ENCODE results near the gene TCF12. TPM values are rescaled to one million over a fixed set of nuclear protein-coding genes. Genes with fewer than 3 reads are reported as not detected.

TCF12 gene
- polyA plus RNA-seq, 2 donors, result 6.8 to 9.5 TPM

- Histone ChIP-seq H3K4me3 (ENCODE audit: low read depth in 1 of 2, low read length in 2 of 2) (no peak overlapping the region), H3K27me3 (ENCODE audit: control insufficient read depth in 1 of 2, insufficient read depth in 2 of 2, low read length in 2 of 2) (no peaks in the 10 kb centered on the region), H3K4me1 (ENCODE audit: control insufficient read depth in 2 of 2, insufficient read depth in 2 of 2, low read length in 1 of 2) (peaks cover 5% of the 10 kb centered on the region in 2 donors), H3K9me3 (ENCODE audit: control insufficient read depth in 2 of 2, insufficient read depth in 1 of 2, low read depth in 1 of 2, low read length in 1 of 2) (no peaks in the 10 kb centered on the region), H3K36me3 (ENCODE audit: control insufficient read depth in 2 of 2, insufficient read depth in 2 of 2, low read length in 1 of 2) (no peaks in the 10 kb centered on the region), H3K27ac (ENCODE audit: low read depth in 2 of 2, low read length in 1 of 2) (no peak overlapping the region)
- 66 to 75% methylated on average over 21 of the region's 21 CpGs for WGBS, 2 donors
These were observed 391.7 kb downstream of the TCF12 start for GRCh38 chr15:57309856-57310760.

GRCh38 chr15:57310876-57311275 lies 392.4 kb downstream of the TCF12 start:
- 89 to 91% methylated on average over 9 of the region's 9 CpGs for WGBS, 2 donors
- peaks cover 5% of the 10 kb centered on the region in 2 donors for H3K4me1 ChIP-seq (ENCODE audit: control insufficient read depth in 2 of 2, insufficient read depth in 2 of 2, low read length in 1 of 2)

GRCh38 chr15:57312006-57312317 lies 393.5 kb downstream of the TCF12 start:
- 78 to 89% methylated on average over 6 of the region's 6 CpGs for WGBS, 2 donors
- no peak overlapping the region for H3K4me3 ChIP-seq (ENCODE audit: low read depth in 1 of 2, low read length in 2 of 2)
- H3K27ac ChIP-seq (ENCODE audit: low read depth in 2 of 2, low read length in 1 of 2), result no peak overlapping the region
- no peaks in the 10 kb centered on the region for H3K9me3 ChIP-seq (ENCODE audit: control insufficient read depth in 2 of 2, insufficient read depth in 1 of 2, low read depth in 1 of 2, low read length in 1 of 2)
- no peaks in the 10 kb centered on the region for H3K36me3 ChIP-seq (ENCODE audit: control insufficient read depth in 2 of 2, insufficient read depth in 2 of 2, low read length in 1 of 2)
- no peaks in the 10 kb centered on the region for H3K27me3 ChIP-seq (ENCODE audit: control insufficient read depth in 1 of 2, insufficient read depth in 2 of 2, low read length in 2 of 2)
- H3K4me1 ChIP-seq (ENCODE audit: control insufficient read depth in 2 of 2, insufficient read depth in 2 of 2, low read length in 1 of 2), result peaks cover 2 to 3% of the 10 kb centered on the region in 2 donors

More at GRCh38 chr15:57310876-57311275, 392.4 kb downstream of the TCF12 start:
- H3K36me3 ChIP-seq (ENCODE audit: control insufficient read depth in 2 of 2, insufficient read depth in 2 of 2, low read length in 1 of 2), result no peaks in the 10 kb centered on the region
- H3K27ac ChIP-seq (ENCODE audit: low read depth in 2 of 2, low read length in 1 of 2), result no peak overlapping the region
- H3K27me3 ChIP-seq (ENCODE audit: control insufficient read depth in 1 of 2, insufficient read depth in 2 of 2, low read length in 2 of 2), result no peaks in the 10 kb centered on the region
- H3K4me3 ChIP-seq (ENCODE audit: low read depth in 1 of 2, low read length in 2 of 2), result no peak overlapping the region
- H3K9me3 ChIP-seq (ENCODE audit: control insufficient read depth in 2 of 2, insufficient read depth in 1 of 2, low read depth in 1 of 2, low read length in 1 of 2), result no peaks in the 10 kb centered on the region

GRCh38 chr15:57312318-57313133 lies 394.1 kb downstream of the TCF12 start:
- Histone ChIP-seq H3K27me3 (ENCODE audit: control insufficient read depth in 1 of 2, insufficient read depth in 2 of 2, low read length in 2 of 2) (no peaks in the 10 kb centered on the region), H3K27ac (ENCODE audit: low read depth in 2 of 2, low read length in 1 of 2) (no peak overlapping the region), H3K4me3 (ENCODE audit: low read depth in 1 of 2, low read length in 2 of 2) (no peak overlapping the region), H3K36me3 (ENCODE audit: control insufficient read depth in 2 of 2, insufficient read depth in 2 of 2, low read length in 1 of 2) (no peaks in the 10 kb centered on the region), H3K4me1 (ENCODE audit: control insufficient read depth in 2 of 2, insufficient read depth in 2 of 2, low read length in 1 of 2) (no peaks in the 10 kb centered on the region), H3K9me3 (ENCODE audit: control insufficient read depth in 2 of 2, insufficient read depth in 1 of 2, low read depth in 1 of 2, low read length in 1 of 2) (no peaks in the 10 kb centered on the region)
- WGBS, 2 donors, result 65 to 80% methylated on average over 15 of the region's 15 CpGs

GRCh38 chr15:57313134-57313483 lies 394.7 kb downstream of the TCF12 start:
- Histone ChIP-seq H3K4me3 (ENCODE audit: low read depth in 1 of 2, low read length in 2 of 2) (no peak overlapping the region), H3K4me1 (ENCODE audit: control insufficient read depth in 2 of 2, insufficient read depth in 2 of 2, low read length in 1 of 2) (no peaks in the 10 kb centered on the region), H3K27ac (ENCODE audit: low read depth in 2 of 2, low read length in 1 of 2) (no peak overlapping the region), H3K9me3 (ENCODE audit: control insufficient read depth in 2 of 2, insufficient read depth in 1 of 2, low read depth in 1 of 2, low read length in 1 of 2) (no peaks in the 10 kb centered on the region), H3K36me3 (ENCODE audit: control insufficient read depth in 2 of 2, insufficient read depth in 2 of 2, low read length in 1 of 2) (no peaks in the 10 kb centered on the region), H3K27me3 (ENCODE audit: control insufficient read depth in 1 of 2, insufficient read depth in 2 of 2, low read length in 2 of 2) (no peaks in the 10 kb centered on the region)
- 78 to 81% methylated on average over 7 of the region's 7 CpGs for WGBS, 2 donors

GRCh38 chr15:57314221-57314620 lies 395.8 kb downstream of the TCF12 start:
- WGBS, 2 donors, result 85 to 87% methylated on average over 3 of the region's 3 CpGs
- peaks cover 0 to 2% of the 10 kb centered on the region in 2 donors for H3K9me3 ChIP-seq (ENCODE audit: control insufficient read depth in 2 of 2, insufficient read depth in 1 of 2, low read depth in 1 of 2, low read length in 1 of 2)
- H3K4me1 ChIP-seq (ENCODE audit: control insufficient read depth in 2 of 2, insufficient read depth in 2 of 2, low read length in 1 of 2), result no peaks in the 10 kb centered on the region
- H3K27me3 ChIP-seq (ENCODE audit: control insufficient read depth in 1 of 2, insufficient read depth in 2 of 2, low read length in 2 of 2), result no peaks in the 10 kb centered on the region
- no peaks in the 10 kb centered on the region for H3K36me3 ChIP-seq (ENCODE audit: control insufficient read depth in 2 of 2, insufficient read depth in 2 of 2, low read length in 1 of 2)
- no peak overlapping the region for H3K4me3 ChIP-seq (ENCODE audit: low read depth in 1 of 2, low read length in 2 of 2)
- no peak overlapping the region for H3K27ac ChIP-seq (ENCODE audit: low read depth in 2 of 2, low read length in 1 of 2)

- H3K27ac ChIP-seq (ENCODE audit: low read depth in 2 of 2, low read length in 1 of 2), result no peak overlapping the region
- peaks cover 0 to 2% of the 10 kb centered on the region in 2 donors for H3K4me1 ChIP-seq (ENCODE audit: control insufficient read depth in 2 of 2, insufficient read depth in 2 of 2, low read length in 1 of 2)
- 69 to 72% methylated on average over 4 of the region's 4 CpGs for WGBS, 2 donors
- no peaks in the 10 kb centered on the region for H3K27me3 ChIP-seq (ENCODE audit: control insufficient read depth in 1 of 2, insufficient read depth in 2 of 2, low read length in 2 of 2)
- H3K4me3 ChIP-seq (ENCODE audit: low read depth in 1 of 2, low read length in 2 of 2), result no peak overlapping the region
- H3K36me3 ChIP-seq (ENCODE audit: control insufficient read depth in 2 of 2, insufficient read depth in 2 of 2, low read length in 1 of 2), result no peaks in the 10 kb centered on the region
- peaks cover 0 to 2% of the 10 kb centered on the region in 2 donors for H3K9me3 ChIP-seq (ENCODE audit: control insufficient read depth in 2 of 2, insufficient read depth in 1 of 2, low read depth in 1 of 2, low read length in 1 of 2)
These were observed 398.0 kb downstream of the TCF12 start for GRCh38 chr15:57316451-57316850.

GRCh38 chr15:57319226-57319918 lies 400.9 kb downstream of the TCF12 start:
- H3K36me3 ChIP-seq (ENCODE audit: control insufficient read depth in 2 of 2, insufficient read depth in 2 of 2, low read length in 1 of 2), result no peaks in the 10 kb centered on the region
- no peak overlapping the region for H3K4me3 ChIP-seq (ENCODE audit: low read depth in 1 of 2, low read length in 2 of 2)
- WGBS, 2 donors, result 96 to 97% methylated on average over 32 to 36 of the region's 36 CpGs
- H3K4me1 ChIP-seq (ENCODE audit: control insufficient read depth in 2 of 2, insufficient read depth in 2 of 2, low read length in 1 of 2), result peaks cover 0 to 2% of the 10 kb centered on the region in 2 donors
- no peaks in the 10 kb centered on the region for H3K27me3 ChIP-seq (ENCODE audit: control insufficient read depth in 1 of 2, insufficient read depth in 2 of 2, low read length in 2 of 2)
- H3K27ac ChIP-seq (ENCODE audit: low read depth in 2 of 2, low read length in 1 of 2), result no peak overlapping the region
- H3K9me3 ChIP-seq (ENCODE audit: control insufficient read depth in 2 of 2, insufficient read depth in 1 of 2, low read depth in 1 of 2, low read length in 1 of 2), result peaks cover 0 to 2% of the 10 kb centered on the region in 2 donors

- H3K4me1 ChIP-seq (ENCODE audit: control insufficient read depth in 2 of 2, insufficient read depth in 2 of 2, low read length in 1 of 2), result peaks cover 0 to 2% of the 10 kb centered on the region in 2 donors
- H3K27me3 ChIP-seq (ENCODE audit: control insufficient read depth in 1 of 2, insufficient read depth in 2 of 2, low read length in 2 of 2), result no peaks in the 10 kb centered on the region
- no peak overlapping the region for H3K4me3 ChIP-seq (ENCODE audit: low read depth in 1 of 2, low read length in 2 of 2)
- H3K9me3 ChIP-seq (ENCODE audit: control insufficient read depth in 2 of 2, insufficient read depth in 1 of 2, low read depth in 1 of 2, low read length in 1 of 2), result peaks cover 0 to 2% of the 10 kb centered on the region in 2 donors
- no peaks in the 10 kb centered on the region for H3K36me3 ChIP-seq (ENCODE audit: control insufficient read depth in 2 of 2, insufficient read depth in 2 of 2, low read length in 1 of 2)
- WGBS, 2 donors, result 91 to 94% methylated on average over 23 of the region's 23 CpGs
- H3K27ac ChIP-seq (ENCODE audit: low read depth in 2 of 2, low read length in 1 of 2), result no peak overlapping the region
These were observed 401.6 kb downstream of the TCF12 start for GRCh38 chr15:57319919-57320560.
